OCI-LY7 (cell line): ENCODE data around the gene NANP. TPM values are rescaled to one million over a fixed set of nuclear protein-coding genes. Genes with fewer than 3 reads are reported as not detected.

ENCODE experiments used
- BruUV-seq: library from RNA; stranded (reverse); fragments of 400-500 nt; replicated peaks from 2 replicates; lab custom pipeline; 2021; lab: Mats Ljungman, UMichigan
- CTCF ChIA-PET: fragments of 300-600 bp; sonication (Branson Sonifier 250); formaldehyde crosslinking; loops from one replicate; lab custom pipeline; 2022; ENCODE audit warnings: antibody characterized with exemption; ENCODE audit not compliant: unreplicated experiment; lab: Charles Lee
- POLR2A ChIA-PET: fragments of 300-600 bp; sonication (Branson Sonifier 250); formaldehyde crosslinking; loops from one replicate; lab custom pipeline; 2022; ENCODE audit warnings: antibody characterized with exemption; lab: Charles Lee
- DNase-seq: peaks from one replicate; pipeline ENCODE4 v3.0.0-alpha.2; 2015; ENCODE audit warnings: low spot score
- H2AFZ ChIP-seq: fragments of 200-600 bp; sonication (generic), shearing (Covaris generic); 2 replicates; pipeline ENCODE4 v1.6.1; 2014; ENCODE audit warnings: mild to moderate bottlenecking, antibody characterized with exemption, low read length, moderate library complexity
- H3K27ac ChIP-seq: fragments of 200-600 bp; sonication (generic); 2 replicates; pipeline ENCODE4 v1.5.1; 2014; ENCODE audit warnings: mixed run types, low read depth, mild to moderate bottlenecking, moderate library complexity, low read length, inconsistent platforms; ENCODE audit not compliant: poor library complexity, severe bottlenecking
- H3K36me3 ChIP-seq: fragments of 200-600 bp; sonication (generic); 2 replicates; pipeline ENCODE4 v1.6.1; 2014; ENCODE audit warnings: mild to moderate bottlenecking, antibody characterized with exemption, low read length, moderate library complexity, mixed read lengths; ENCODE audit not compliant: insufficient read depth
- H3K4me1 ChIP-seq: fragments of 200-600 bp; sonication (generic); 2 replicates; pipeline ENCODE4 v1.5.1; 2014; ENCODE audit warnings: mild to moderate bottlenecking, low read length; ENCODE audit not compliant: insufficient read depth, poor library complexity, severe bottlenecking
- H3K4me2 ChIP-seq: fragments of 200-600 bp; sonication (generic); 2 replicates; pipeline ENCODE4 v1.6.1; 2014; ENCODE audit warnings: mild to moderate bottlenecking, low read length
- H3K4me3 ChIP-seq: fragments of 200-600 bp; sonication (generic); 2 replicates; pipeline ENCODE4 v1.5.1; 2014; ENCODE audit warnings: mild to moderate bottlenecking, low read depth, low read length; ENCODE audit not compliant: poor library complexity, severe bottlenecking
- H3K79me2 ChIP-seq: fragments of 200-600 bp; sonication (generic); 2 replicates; pipeline ENCODE4 v1.6.1; 2016; ENCODE audit warnings: low read depth, mild to moderate bottlenecking, low read length, moderate library complexity, mixed read lengths; ENCODE audit not compliant: insufficient read depth
- H3K9me2 ChIP-seq: fragments of 200-600 bp; sonication (generic); 2 replicates; pipeline ENCODE4 v1.6.1; 2016; ENCODE audit warnings: mild to moderate bottlenecking, low read length, mixed read lengths; ENCODE audit not compliant: insufficient read depth
- H3K9me3 ChIP-seq: fragments of 200-600 bp; sonication (generic); 2 replicates; pipeline ENCODE4 v1.6.1; 2014; ENCODE audit warnings: mild to moderate bottlenecking, mixed run types, low read length, mixed read lengths
- H4K20me1 ChIP-seq: fragments of 200-600 bp; sonication (generic); 2 replicates; pipeline ENCODE4 v1.6.1; 2014; ENCODE audit warnings: mild to moderate bottlenecking, antibody characterized with exemption, low read length, moderate library complexity, mixed read lengths; ENCODE audit not compliant: insufficient read depth
- EZH2phosphoT487 ChIP-seq: fragments of 200-600 bp; sonication (generic); IDR thresholded peaks from 2 replicates; pipeline ENCODE4 v1.6.1; 2018; ENCODE audit warnings: low read depth, borderline replicate concordance, mild to moderate bottlenecking, mixed run types, antibody characterized with exemption, low read length, moderate library complexity, mixed read lengths
- intact Hi-C: fragments of 100-400 bp; cut with micrococcal nuclease; formaldehyde crosslinking; loops from one replicate; pipeline ENCODE4 v1.10.0; 2022; ENCODE audit not compliant: unreplicated experiment
- total RNA-seq, 2 experiments: library from RNA; depleted of rRNA in 1 of 2; stranded (reverse); fragments of >200 nt in 1 of 2; shearing (Covaris generic) in 1 of 2; gene quantifications; 2 replicates each; pipeline ENCODE4 v1.2.3, GENCODE V29; 2014 to 2022
- TF ChIP-seq, protein P1 (sequence below): fragments of 200-600 bp; sonication (generic); conservative IDR thresholded peaks from 2 replicates; pipeline ENCODE4 v1.5.1; 2014; ENCODE audit warnings: mild to moderate bottlenecking, antibody characterized with exemption, low read length, moderate library complexity, mixed read lengths

NANP gene
- total RNA-seq, 2 experiments from 2014 or later: 1.0 to 3.2 TPM

DNA sequence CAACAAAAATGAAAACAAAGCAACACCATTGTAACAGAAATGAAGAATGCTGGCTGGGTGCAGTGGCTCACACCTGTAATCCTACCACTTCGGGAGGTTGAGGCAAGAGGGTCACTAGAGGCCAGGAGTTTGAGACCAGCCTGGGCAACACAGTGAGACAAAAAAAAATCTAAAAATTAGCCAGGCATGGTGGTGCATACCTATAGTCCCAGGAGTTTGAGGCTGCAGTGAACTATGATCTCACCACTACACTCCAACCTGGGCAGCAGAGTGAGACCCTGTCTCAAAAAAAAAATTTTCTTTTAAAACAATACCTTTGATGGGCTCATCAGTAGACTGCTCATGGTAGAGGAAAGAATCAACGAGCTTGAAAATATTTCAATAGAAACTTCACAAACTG lies 57.0 kb downstream of the NANP start:
- Histone ChIP-seq H3K4me1 (no peaks in the 10 kb centered on the region), H3K27ac (no peak overlapping the region), H3K9me2 (no peaks in the 10 kb centered on the region; the same call in 1 of the 2 replicates), H3K36me3 (no peaks in the 10 kb centered on the region), H3K9me3 (peaks cover 7% of the 10 kb centered on the region; the same call in 1 of the 2 replicates), H3K4me2 (no peak overlapping the region), H4K20me1 (no peaks in the 10 kb centered on the region), H3K79me2 (no peaks in the 10 kb centered on the region), H3K4me3 (no peak overlapping the region), H2AFZ (no peak overlapping the region)
- BruUV-seq: no TSS peak
- ChIA-PET POLR2A (no interaction called here), CTCF (no interaction called here)
- intact Hi-C loops: no loop called here
- TF ChIP-seq, protein P1, sequence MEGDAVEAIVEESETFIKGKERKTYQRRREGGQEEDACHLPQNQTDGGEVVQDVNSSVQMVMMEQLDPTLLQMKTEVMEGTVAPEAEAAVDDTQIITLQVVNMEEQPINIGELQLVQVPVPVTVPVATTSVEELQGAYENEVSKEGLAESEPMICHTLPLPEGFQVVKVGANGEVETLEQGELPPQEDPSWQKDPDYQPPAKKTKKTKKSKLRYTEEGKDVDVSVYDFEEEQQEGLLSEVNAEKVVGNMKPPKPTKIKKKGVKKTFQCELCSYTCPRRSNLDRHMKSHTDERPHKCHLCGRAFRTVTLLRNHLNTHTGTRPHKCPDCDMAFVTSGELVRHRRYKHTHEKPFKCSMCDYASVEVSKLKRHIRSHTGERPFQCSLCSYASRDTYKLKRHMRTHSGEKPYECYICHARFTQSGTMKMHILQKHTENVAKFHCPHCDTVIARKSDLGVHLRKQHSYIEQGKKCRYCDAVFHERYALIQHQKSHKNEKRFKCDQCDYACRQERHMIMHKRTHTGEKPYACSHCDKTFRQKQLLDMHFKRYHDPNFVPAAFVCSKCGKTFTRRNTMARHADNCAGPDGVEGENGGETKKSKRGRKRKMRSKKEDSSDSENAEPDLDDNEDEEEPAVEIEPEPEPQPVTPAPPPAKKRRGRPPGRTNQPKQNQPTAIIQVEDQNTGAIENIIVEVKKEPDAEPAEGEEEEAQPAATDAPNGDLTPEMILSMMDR: no peak
- no peak for TF ChIP-seq EZH2phosphoT487
- no peak for DNase-seq

DNA sequence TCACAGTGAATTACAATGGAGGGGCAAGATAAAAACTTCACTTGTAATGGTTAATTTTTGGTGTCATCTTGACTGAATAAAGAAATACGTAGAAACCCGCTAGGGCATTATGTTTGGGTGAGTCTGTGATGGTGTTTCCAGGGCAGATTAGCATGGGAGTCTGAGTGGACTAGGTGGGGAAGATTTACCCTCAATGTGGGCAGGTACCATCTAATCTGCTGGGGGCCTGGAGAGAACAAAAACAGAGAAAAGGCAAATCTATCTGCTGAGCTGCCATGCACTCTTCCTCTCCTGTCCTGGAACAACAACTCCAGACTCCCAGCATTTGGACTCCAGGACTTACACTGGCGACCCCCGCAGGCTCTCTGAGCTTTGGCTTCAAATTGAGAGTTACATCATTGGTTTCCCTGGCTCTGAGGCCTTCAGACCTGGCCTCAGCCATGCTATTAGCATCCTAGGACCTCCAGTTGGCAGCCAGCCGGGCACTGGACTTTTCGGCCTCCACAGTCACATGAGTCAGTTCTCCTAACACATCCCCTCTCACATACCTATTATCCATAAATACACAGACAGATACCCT lies 58.1 kb downstream of the NANP start:
- POLR2A ChIA-PET: no interaction called here

DNA sequence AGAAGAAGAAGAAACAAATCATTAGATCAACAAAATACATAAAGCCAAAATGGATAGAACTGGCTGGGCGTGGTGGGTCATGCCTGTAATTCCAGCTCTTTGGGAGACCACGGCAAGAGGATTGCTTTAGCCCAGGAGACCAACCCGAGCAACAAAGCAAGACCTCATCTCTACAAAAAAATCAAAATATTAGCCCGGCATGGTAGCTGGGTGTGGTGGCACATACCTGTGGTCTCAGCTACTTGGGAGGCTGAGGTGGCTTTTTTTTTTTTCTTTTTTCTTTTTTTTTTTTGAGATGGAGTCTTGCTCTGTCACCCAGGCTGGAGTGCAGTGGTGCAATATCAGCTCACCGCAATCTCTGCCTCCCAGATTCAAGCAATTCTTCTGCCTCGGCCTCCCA lies 59.9 kb downstream of the NANP start:
- Histone ChIP-seq H4K20me1 (no peaks in the 10 kb centered on the region), H2AFZ (no peak overlapping the region), H3K4me2 (no peak overlapping the region), H3K79me2 (no peaks in the 10 kb centered on the region), H3K27ac (no peak overlapping the region), H3K4me3 (no peak overlapping the region), H3K9me3 (peaks cover 7% of the 10 kb centered on the region; the same call in 1 of the 2 replicates), H3K36me3 (no peaks in the 10 kb centered on the region), H3K9me2 (no peaks in the 10 kb centered on the region; the same call in 1 of the 2 replicates), H3K4me1 (no peaks in the 10 kb centered on the region)
- intact Hi-C loops: no loop called here
- no peak for DNase-seq
- ChIA-PET CTCF (no interaction called here), POLR2A (no interaction called here)
- TF ChIP-seq, protein P1: no peak
- TF ChIP-seq EZH2phosphoT487: no peak
- no TSS peak for BruUV-seq

More for the DNA sequence above, 58.1 kb downstream of the NANP start:
- BruUV-seq: no TSS peak
- Histone ChIP-seq H3K27ac (no peak overlapping the region), H3K4me2 (no peak overlapping the region), H4K20me1 (no peaks in the 10 kb centered on the region), H3K79me2 (no peaks in the 10 kb centered on the region), H3K4me3 (no peak overlapping the region), H3K9me2 (no peaks in the 10 kb centered on the region; the same call in 1 of the 2 replicates), H3K36me3 (no peaks in the 10 kb centered on the region), H2AFZ (no peak overlapping the region), H3K9me3 (peaks cover 7% of the 10 kb centered on the region; the same call in 1 of the 2 replicates), H3K4me1 (no peaks in the 10 kb centered on the region)
- TF ChIP-seq, protein P1: no peak
- TF ChIP-seq EZH2phosphoT487: no peak
- no peak for DNase-seq
- CTCF ChIA-PET: no interaction called here
- intact Hi-C loops: no loop called here
